Daoy (cell line): ENCODE measurements around the gene PAX1. TPM values are rescaled to one million over a fixed set of nuclear protein-coding genes. Genes with fewer than 3 reads are reported as not detected.
A peak's percentile ranks its signal among the peaks of the same experiment; 100 is the strongest.

ENCODE experiments used
- DNase-seq: peaks from one replicate; pipeline ENCODE4 v3.0.0-alpha.2; 2015; ENCODE audit warnings: low read depth
- total RNA-seq: library from RNA; depleted of rRNA; stranded (reverse); fragments of >200 nt; shearing (Covaris generic); gene quantifications from 2 replicates; pipeline ENCODE4 v1.2.3, GENCODE V29; 2014; rRNA removed

Gene PAX1
- under 0.01 and 0.12 TPM in 2 replicates for total RNA-seq

DNA sequence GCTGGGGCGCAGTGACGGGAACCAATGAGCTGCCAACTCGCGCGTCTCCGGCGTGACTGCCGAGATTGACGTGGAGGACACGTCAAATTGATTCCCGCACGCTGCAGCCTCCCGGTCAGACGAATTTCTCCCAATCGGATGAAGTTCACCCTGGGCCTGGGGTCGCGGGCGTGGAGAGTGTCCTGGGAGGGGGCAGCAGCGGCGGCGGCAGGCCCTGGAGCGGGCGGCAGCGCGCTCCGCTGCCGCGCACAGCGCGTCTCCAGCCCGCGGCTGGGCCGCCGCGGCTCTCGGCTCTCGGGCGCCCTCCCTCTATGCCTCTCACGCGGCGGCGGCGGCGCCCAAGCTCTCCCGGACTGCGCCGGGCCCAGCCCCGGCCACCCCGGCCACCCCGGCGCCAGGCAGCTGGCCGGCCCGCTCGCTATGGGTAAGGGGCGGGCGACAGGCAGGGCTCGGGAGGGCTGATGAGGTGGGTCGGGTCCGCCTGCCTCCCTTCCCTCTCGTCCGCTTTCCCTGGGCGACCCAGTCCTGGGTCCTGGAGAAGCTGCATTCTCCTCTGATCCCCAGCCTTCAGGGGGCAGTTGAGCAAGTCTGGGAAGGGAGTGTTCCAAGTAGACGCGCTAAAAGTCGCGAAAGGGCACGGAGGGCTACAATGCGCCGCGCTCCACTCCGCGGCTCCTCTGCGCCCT is at the start of gene PAX1:
PAX1 (plus strand) TSS at position 90 of the 686 bp plus-strand sequence; CDS start at position 139, 49 bp downstream.
- DNase-seq: peak; percentile 60

DNA sequence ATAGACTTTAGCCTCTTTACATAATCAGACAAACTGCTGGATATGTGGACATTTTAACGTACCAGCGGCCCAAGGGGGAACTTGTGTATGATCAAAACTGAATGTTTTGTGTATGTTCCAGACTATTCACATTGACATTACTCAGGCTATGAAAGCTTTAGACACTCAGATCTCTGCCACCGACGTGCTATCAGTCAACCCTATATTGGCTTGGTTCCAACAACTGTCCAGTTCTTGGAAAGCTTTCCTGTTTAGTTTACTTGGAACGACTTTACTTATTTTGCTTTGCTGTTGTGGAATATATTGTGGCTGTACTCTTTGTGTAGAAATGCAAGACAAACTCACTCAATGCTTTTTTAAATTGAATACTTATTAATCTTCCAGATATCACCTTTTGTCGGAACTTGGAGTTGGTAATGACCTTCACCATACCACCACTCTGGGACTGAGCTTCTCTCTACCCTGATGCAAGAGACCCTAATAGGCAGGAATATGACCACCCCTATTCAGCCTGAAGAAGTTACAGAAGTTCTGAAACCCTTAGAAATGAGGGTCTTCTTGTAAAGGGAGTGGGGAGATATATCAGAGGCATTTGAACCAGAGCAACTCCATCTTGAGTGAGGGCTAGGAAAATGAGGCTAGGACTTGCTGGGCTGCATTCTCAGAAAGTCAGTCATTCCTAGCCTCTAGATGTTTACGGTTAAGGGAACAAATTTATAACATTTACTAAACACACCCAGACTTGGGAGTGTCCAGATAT is 49.0 kb upstream of the PAX1 start:
- DNase-seq: no peak

DNA sequence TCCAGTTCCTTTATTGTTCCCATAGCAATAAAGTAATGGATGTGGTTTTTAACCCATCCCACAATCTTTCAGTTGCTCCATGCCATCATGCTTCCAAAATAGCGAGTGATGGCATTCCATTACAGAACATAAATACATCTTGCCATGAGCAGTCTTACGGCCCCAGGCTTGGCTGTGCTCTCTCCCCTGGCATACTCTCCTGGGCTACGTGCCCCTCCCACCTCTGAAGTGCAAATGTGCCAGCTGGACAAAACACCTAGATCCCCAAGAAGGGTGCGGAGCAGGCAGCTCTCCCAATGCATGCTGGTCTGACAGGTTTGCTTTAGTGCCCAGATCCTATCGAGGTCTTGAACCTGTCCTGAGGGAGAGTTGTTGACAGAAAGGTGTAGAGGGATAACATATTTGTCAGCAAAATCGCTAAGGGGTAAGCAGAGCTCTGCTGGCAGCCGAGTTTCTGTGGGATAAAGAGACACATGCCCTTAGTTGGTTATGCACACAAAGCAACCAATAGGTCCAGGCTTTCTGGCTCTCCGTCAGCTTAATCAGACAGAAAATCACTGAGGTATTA is 43.9 kb upstream of the PAX1 start:
- no peak for DNase-seq

DNA sequence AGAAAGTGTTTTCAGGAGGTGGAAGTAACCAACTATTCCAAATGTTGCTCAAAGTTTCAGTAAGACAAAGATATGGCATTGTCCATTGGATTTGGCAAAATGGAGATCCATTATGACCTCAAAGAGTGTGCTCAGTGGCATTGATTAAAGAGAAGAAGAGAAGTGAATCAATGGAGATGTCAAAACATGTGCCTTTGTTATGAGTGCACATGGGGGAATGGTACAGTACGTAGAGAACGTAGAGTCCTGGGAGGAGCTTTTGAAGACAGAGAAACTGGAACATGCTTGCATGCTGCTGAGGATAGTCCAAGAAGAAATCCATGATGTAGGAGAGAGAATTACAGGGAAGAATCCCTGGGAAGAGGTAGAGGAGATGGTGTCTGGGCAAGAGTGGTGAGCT is 42.0 kb upstream of the PAX1 start:
- no peak for DNase-seq

DNA sequence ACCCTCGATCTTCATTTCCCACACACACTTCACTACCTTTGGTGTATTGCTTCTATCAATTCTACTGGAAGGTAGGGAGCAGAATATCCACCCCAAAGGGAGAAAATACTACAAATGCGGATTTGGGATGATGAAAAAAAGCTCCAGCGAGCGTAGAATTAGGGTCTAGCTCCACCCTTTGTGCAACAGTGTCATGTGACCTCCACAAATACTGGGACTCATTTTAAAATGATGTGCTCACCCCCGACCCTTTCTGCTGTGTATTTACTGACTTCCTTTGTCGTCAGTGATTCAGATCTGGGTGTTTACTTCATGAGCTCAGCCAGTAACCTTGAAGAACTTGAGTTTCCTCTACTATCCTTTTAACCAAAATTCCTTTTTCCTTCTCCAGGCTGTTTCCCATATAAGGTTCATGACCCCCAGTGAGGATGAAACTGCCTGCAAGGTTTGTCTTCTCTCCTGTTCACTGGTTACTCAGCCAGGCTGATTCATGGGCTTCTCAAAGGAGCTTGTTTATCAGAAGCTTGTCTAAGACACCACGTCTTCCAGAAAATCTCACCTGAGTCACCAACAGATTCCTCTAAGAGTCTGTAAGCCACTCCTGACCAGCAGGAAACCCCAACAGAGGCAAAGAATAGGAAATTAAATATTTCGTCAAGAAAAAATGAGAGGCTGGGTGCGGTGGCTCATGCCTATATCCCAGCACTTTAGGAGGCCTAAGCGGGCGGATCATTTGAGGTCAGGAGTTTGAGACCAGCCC is 39.6 kb upstream of the PAX1 start:
- peak; percentile 61 for DNase-seq

DNA sequence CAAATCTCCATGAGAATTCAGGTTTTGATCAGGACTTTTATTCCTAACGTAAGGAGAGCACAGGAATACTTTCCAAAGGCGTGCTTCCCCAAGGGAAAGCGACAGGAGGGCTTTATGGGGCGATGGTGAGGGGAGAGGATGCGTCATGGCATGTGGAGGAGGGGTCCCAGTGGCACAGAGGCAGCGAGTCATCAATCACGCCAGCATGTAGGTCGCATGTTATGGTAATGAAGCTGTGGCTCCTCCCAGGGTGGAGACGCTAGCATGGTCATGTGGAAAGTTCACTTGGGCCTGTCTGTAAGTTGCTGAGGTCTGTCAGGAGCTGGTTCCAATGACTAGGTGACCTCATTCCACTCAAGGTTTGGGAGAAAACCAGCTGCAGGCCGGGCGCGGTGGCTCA is 35.3 kb upstream of the PAX1 start:
- DNase-seq: peak; percentile 35

DNA sequence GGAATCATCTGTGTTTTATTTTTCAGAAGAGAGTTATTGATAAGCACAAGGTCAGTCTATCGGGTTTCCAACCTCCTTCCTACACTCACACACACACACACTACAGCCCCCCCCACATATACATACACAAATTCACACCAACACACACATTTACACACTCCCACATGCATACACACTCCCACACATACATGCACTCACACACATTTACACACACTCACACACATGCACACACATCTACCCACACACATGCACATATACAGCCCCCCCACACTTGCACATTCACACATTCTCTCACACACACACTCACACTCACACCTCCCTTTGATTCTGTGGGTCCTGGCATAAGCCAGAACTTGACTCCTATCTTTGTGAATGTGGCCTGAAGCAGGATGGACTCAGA is 34.5 kb upstream of the PAX1 start:
- DNase-seq: no peak

DNA sequence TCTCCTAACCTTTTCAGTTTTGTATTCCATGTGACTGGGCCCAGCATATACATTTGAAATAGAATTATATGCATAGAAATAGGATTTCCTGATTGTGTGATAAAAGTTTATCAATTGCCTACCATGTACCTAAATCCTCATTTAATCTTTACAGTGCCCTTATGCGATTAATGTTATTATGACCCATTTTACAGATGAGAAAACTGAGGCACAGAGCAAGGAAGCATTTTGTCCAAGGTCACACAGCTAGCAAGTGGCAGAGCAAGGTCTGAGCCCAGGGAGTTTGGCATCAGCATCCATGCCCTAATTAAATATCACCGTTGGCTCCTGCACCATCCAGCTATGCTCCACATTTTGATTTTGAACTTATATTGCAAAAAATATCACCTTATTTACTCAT is 28.2 kb upstream of the PAX1 start:
- DNase-seq: no peak

DNA sequence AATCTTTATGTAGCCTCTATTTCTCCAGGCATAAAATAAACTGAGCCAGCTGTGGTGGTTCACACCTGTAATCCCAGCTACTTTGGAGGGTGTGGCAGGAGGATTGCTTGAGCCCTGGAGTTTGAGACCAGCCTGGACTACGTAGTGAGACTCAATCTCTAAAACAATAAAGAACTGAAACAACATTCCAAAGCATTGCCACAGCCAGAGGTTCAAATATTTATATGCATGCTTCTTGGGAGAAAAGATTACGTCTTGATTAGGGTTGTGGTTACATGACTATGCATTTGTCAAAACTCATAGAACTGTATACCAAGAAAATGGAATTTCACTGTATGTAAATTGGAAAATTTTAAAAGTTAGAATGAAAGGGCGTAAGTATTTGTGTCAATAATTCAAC is 27.7 kb upstream of the PAX1 start:
- DNase-seq: peak; percentile 27

DNA sequence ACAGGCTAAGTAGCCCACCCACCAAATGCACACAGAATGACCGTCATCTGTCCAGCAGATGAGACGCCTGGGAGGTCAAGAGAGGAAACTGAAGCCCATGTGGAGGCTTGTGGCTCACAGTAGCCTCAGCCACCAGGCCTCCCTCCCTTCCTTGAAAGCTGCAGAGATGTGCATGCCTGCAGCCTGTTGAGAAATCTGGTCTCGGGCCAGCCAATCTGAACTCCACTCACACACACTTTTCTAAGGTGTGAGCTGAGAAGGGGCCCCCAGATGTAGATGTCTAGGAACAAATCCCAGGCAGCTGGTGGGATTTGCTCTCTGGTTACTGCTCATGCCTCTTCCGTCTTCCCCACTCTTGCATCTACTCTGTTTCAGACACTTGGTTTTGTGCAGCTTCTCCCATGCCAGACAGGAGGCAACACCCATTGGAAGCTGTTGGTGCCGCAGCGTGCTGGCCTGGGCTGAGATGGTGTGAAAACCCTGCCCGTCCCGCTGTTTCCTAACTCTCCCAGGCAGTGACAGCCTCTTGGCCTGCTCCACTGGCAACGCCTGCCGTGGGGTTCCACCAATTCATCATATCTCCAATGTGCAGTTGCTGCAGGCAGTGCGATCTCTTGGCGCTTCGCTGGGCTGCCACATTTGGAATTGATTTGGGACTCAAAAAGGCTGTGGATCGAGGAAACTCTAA is 24.1 kb upstream of the PAX1 start:
- DNase-seq: peak; percentile 21

DNA sequence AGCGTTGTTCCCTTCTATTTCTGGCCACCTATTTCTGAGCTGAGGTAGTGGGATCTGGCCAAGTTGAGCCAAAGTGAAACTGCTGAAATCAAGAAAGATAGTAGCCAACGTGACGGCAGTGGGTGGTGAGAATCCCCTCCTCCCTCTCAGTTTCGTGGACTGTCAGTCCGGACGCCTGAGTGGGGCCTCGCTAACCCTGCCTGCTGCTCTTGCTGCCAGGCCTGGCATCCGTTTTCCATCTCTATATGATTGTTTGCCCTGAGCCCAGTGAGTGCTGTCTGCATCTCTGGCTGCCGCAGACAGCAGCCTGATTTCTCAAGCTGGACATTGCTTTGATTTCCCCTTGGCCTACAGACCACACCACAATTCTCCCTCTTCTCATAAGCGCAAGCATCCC is 23.5 kb upstream of the PAX1 start:
- DNase-seq: peak; percentile 10

DNA sequence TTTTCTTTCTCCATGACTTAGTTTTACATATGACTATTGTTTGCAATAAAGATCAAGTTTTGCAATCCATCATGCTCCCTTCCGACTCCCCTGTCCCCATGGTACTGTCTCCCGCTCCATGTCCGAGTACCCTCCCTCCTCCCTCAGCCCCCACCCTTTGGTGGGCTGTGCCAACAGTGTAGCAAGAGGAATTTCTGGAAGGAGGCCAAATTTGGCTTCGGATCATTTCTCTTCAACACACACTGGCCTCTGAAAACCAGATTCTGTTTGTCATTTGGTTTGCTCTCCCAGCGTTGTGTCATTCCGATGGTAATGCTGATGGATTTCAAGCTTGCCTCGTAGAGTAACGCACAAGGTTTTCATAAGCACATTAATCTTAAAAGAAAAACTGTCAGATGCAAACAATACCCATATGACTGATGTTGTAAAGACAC is 22.9 kb upstream of the PAX1 start:
- peak; percentile 76 for DNase-seq

DNA sequence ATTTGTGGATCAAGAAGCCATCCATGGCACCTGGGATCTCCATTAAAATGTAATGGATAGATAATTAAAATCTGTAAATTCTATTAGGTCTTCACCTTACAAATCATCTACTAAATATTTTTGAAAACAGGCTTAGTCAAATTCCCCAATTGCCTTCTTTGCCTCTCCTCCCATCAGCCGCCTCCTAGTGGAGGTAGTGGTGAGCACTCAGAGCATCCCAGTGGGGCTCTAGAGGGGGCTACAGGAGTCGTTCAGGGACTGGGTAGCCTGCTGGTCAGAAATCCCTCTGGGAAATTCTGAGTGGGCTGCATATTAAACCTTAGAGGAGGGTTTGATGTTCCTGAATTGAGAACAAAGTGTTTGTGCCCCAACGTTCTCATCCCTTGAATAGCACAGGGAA is 20.8 kb upstream of the PAX1 start:
- DNase-seq: no peak

DNA sequence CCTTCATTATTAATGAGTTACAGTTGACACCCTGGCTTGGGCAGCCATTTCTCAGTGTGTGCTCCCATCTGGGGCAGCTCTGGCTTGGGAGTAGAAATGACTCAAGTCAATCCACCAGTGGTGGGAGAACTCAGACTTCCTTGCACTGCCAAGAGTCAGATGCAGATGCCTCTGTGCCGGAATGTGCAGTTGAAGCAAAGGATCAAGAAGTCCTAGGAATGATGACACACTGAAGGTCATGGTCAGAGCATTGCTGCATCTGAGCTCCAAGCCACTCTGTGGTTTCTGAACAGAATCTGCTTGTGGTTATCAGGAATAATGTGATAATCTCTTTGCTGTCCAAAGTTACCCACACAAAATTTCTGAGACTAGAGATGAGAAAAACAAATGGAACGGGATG is 19.5 kb upstream of the PAX1 start:
- no peak for DNase-seq

DNA sequence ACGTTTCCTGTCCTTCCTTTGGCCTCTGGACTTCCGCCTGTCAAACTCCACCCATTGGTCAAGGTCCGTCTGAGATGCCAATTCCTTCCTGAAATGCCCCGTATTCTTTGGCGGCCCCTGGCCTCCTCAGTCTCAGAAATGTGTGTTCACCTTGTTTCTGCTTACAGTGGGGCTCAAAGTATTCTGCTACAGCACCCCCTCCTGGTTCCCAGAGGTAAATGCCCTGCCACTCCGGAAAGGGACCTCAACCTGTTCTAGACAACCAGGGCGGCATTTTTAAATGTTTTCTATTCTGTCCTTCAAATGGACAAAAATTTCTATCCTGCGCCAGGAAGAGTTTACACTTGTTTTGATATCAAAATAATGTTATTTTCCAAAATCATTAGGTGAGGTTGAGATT is 12.1 kb upstream of the PAX1 start:
- peak; percentile 40 for DNase-seq

DNA sequence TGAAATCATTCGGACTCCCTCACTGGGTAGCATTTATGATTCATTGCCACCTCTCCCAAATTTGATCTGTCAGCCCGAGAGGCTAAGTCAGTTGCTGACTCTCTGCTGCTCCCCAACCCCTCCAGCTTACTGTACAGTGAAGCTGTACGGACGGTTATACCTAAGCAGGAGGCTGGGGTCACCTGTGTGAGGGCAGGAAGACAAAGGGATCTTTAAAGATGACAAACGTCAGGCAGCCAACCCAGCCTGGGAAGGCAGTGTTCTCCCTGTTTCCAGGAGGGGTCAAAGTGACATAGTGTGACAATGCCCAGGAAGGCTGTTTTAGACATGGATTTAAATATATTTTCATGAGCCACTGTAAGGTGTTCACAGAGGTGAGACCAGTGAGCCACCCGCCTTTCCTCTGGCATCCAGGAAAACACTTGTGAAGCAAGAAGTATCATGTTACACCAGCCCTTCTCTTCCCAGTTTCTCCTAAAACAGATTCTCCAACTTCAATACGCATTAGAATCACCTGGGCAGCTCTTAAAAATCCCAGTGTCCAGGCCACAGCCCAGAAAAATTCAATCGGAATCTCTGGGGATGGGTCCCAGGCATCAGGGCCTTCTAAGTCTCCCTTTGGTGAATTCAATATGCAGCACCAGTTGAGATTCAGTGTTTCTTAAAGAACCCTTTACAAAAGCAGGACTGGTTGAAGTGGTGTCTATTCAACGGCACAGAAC is 6.8 kb upstream of the PAX1 start:
- DNase-seq: no peak

DNA sequence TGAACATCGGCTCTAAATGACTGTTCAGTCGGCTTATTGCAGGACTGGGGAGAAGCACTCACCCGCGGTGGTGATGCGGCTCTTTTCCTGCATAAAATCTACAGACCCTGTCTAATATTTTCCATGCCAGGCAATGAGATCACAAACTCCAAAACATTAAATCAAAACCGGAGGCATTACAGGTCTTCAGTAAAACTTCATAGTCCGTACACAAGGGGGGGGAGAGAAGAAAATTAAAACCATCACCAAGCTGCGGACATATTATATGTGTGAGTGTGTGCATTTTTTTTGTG is 6.3 kb upstream of the PAX1 start:
- DNase-seq: no peak

DNA sequence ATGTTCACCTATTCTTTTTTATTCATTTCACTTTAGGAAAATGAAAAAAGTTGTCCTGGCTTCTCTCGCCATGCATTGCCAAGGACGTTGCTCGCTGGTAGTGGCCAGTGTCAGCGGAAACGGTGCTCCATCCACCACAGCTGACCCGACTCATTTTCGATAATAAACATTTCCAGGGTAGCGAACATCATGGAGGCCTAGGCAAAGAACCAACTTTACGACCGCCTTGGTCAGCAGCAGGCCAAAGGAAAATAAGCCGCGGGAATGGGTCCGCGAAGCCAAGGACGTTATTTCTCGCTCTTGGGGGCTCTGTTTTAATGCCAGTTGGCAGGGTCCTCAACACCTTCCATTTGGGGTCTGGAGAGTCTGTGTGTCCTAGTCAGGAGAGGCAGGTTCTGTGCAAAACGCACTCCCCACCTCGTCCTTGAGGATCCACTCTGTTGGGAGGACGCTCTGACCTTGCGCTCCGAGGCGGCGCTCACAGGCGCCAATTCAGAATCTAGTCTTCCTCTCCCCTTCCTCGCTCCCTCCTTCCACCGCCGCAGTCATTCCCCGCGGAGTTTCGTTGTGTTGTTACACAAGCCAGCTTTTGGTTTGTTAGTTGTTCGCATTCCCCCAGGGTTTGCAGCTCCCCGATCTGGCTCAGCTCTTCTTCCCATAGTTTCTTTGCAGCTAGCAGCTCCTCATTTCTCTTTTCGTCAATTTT is 4.1 kb upstream of the PAX1 start:
- no peak for DNase-seq

DNA sequence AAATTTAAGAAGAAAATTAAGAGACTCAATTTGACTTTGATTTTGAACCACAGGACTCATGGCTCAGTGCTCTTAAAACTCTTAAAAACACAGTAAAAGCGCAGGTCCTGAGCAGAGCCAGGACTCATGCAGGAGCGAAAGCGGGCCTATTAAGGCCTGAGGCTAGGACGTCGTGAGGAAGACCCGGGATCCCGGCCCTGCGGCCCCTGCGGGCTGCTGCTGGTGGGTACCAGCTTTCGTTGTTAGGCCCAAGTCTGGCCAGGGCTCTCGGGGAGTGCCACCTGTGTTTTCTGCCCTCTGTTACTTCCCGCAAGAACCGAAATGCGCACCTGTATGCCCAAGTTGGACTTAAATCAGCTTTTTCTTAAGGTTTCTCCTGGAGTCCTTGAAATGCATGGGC is 3.4 kb upstream of the PAX1 start:
- DNase-seq: no peak
